K562 (cell line): ENCODE results near the gene KCNT1. TPM values are rescaled to one million over a fixed set of nuclear protein-coding genes. Genes with fewer than 3 reads are reported as not detected.

Experiments used
- ATAC-seq: fragments of 200-7000 bp; cut with Tn5 transposase; 3 replicates; pipeline ENCODE4 v1.9.1; 2020; ENCODE audit warnings: moderate library complexity
- BruUV-seq: library from RNA; stranded (reverse); fragments of 400-500 nt; replicated peaks from 2 replicates; lab custom pipeline; 2021; lab: Mats Ljungman, UMichigan
- CTCF ChIA-PET: fragments of 300-600 bp; formaldehyde crosslinking; extraction: SDS; loops from one replicate; lab custom pipeline; 2021; ENCODE audit warnings: low intra/inter-chr PET ratio; lab: Yijun Ruan, JAX
- POLR2A ChIA-PET: fragments of 300-600, 350-650 bp; sonication (Branson Sonifier 250); formaldehyde crosslinking; extraction: SDS; loops from one replicate; lab custom pipeline; 2021; ENCODE audit warnings: antibody characterized with exemption, inconsistent platforms; lab: Yijun Ruan, JAX
- DNase-seq, 4 experiments: peaks; one replicate each; pipeline versions ENCODE4 v3.0.0 to v3.0.0-alpha.2; 2011 to 2018; ENCODE audit warnings: low spot score in 3 of 4, mixed read lengths in 3 of 4; ENCODE audit errors: extremely low read depth in 1 of 4
- FAIRE-seq: peaks from 2 replicates; lab custom pipeline; 2011; peaks lifted over from hg19 to GRCh38; lab: Jason Lieb, UNC
- H2AFZ ChIP-seq: 2 replicates; pipeline ENCODE4 v1.6.0; 2011; ENCODE audit warnings: low read depth, low read length, control low read depth, inconsistent platforms
- H3K27ac ChIP-seq: fragments of 200-600 bp; 3 replicates; pipeline ENCODE4 v1.8.0; 2011; ENCODE audit warnings: low read depth, mild to moderate bottlenecking, control low read depth, inconsistent platforms, low read length, moderate library complexity, mixed read lengths; ENCODE audit errors: extremely low read depth
- H3K27me3 ChIP-seq, 2 experiments: fragments of 300-600 bp in 1 of 2; 2 replicates in 1 of 2; 3 replicates in 1 of 2; pipeline versions ENCODE4 v1.6.0 to v1.8.0; 2011; ENCODE audit warnings: inconsistent platforms in 2 of 2, low read length in 2 of 2, mild to moderate bottlenecking in 1 of 2, mixed read lengths in 1 of 2, moderate library complexity in 1 of 2; ENCODE audit not compliant: control insufficient read depth in 2 of 2, insufficient read depth in 2 of 2
- H3K36me3 ChIP-seq: fragments of 300-600 bp; 3 replicates; pipeline ENCODE4 v1.8.0; 2011; ENCODE audit warnings: mild to moderate bottlenecking, low read length, inconsistent platforms; ENCODE audit not compliant: control insufficient read depth, insufficient read depth
- H3K4me1 ChIP-seq, 2 experiments: fragments of 200-600 bp in 1 of 2; replicated peaks in 1 of 2; 2 replicates in 1 of 2; 3 replicates in 1 of 2; pipeline versions ENCODE4 v1.5.1 to v1.8.0; 2011; ENCODE audit warnings: inconsistent platforms in 2 of 2, low read length in 2 of 2, mild to moderate bottlenecking in 1 of 2, mixed read lengths in 1 of 2, moderate library complexity in 1 of 2; ENCODE audit not compliant: control insufficient read depth in 2 of 2, insufficient read depth in 2 of 2
- H3K4me2 ChIP-seq: 2 replicates; pipeline ENCODE4 v1.6.1; 2011; ENCODE audit warnings: low read length, control low read depth, inconsistent platforms, mixed read lengths; ENCODE audit not compliant: insufficient read depth
- H3K4me3 ChIP-seq: fragments of 200-600 bp; sonication (generic), shearing (Covaris generic); 2 replicates; pipeline ENCODE4 v1.5.1; 2016; ENCODE audit warnings: control low read depth, inconsistent platforms
- H3K79me2 ChIP-seq: fragments of 200-600 bp; 3 replicates; pipeline ENCODE4 v1.8.0; 2011; ENCODE audit warnings: low read length, inconsistent platforms; ENCODE audit not compliant: control insufficient read depth, insufficient read depth
- H3K9ac ChIP-seq, 2 experiments: 2 replicates each; pipeline versions ENCODE4 v1.6.0 to v1.6.1; 2011; ENCODE audit warnings: low read depth in 2 of 2, low read length in 2 of 2, control low read depth in 1 of 2, inconsistent platforms in 1 of 2, mild to moderate bottlenecking in 1 of 2, mixed read lengths in 1 of 2; ENCODE audit not compliant: insufficient read depth in 1 of 2
- H3K9me1 ChIP-seq: one replicate; pipeline ENCODE4 v1.6.0; 2011; ENCODE audit warnings: inconsistent platforms, mild to moderate bottlenecking, low read length, moderate library complexity; ENCODE audit not compliant: control insufficient read depth, insufficient read depth
- H3K9me3 ChIP-seq: replicated peaks from 2 replicates; pipeline ENCODE4 v1.5.1; 2011; ENCODE audit warnings: low read depth, low read length, inconsistent platforms; ENCODE audit not compliant: control insufficient read depth, insufficient read depth
- H4K20me1 ChIP-seq: replicated peaks from 2 replicates; pipeline ENCODE4 v1.6.1; 2011; ENCODE audit warnings: low read length, inconsistent platforms, mixed read lengths; ENCODE audit not compliant: control insufficient read depth, insufficient read depth
- ZNF263 ChIP-seq: sonication (generic); formaldehyde crosslinking; IDR thresholded peaks from 2 replicates; pipeline ENCODE4 v1.8.0; 2022; ENCODE audit warnings: mild to moderate bottlenecking, missing genetic modification reagents, borderline replicate concordance
- WGBS: fragments of 100-300 bp; shearing (Covaris generic); methylation state at CpG from one replicate; pipeline ENCODE4 v1.1.6; 2016; ENCODE audit warnings: low coverage, mixed read lengths; ENCODE audit not compliant: insufficient coverage; ENCODE audit errors: missing lambda C conversion rate; 5-methylcytosine and 5-hydroxymethylcytosine counted together
- in situ Hi-C: fragments of 300-500 bp; cut with MboI; formaldehyde crosslinking; loops from 4 replicates; pipeline ENCODE4 v1.15.0; 2018; ENCODE audit warnings: inconsistent platforms, mixed read lengths
- intact Hi-C: fragments of 100-400 bp; cut with micrococcal nuclease; formaldehyde crosslinking; loops from 2 replicates; pipeline ENCODE4 v1.14.2; 2022
- polyA plus RNA-seq, 8 experiments: library from polyadenylated mRNA; depleted of rRNA in 4 of 8; stranded (reverse) in 5 of 8; unstranded in 3 of 8; fragments of >200 nt; fragmentation: Nextera tagmentation in 2 of 8; fragmentation: Illumina TruSeq in 1 of 8; extraction: Ambion mirVana in 2 of 8; extraction: Trizol in 1 of 8; gene quantifications; 2 replicates each; pipeline versions ENCODE4 v1.2.1 to v1.2.3, GENCODE V29; 2011 to 2014; ENCODE audit warnings: inconsistent platforms in 1 of 8, missing spikeins in 1 of 8
- total RNA-seq, 7 experiments: library from RNA; depleted of rRNA in 6 of 7; stranded (reverse); fragments of >200 nt in 6 of 7; fragmentation: Illumina TruSeq in 2 of 7; extraction: Trizol in 2 of 7; gene quantifications; 2 replicates each; pipeline versions ENCODE4 v1.2.1 to v1.2.3, GENCODE V29; 2011 to 2021; ENCODE audit warnings: low replicate concordance in 1 of 7
- TF ChIP-seq, protein P1 (sequence below): fragments of 450-650 bp; IDR thresholded peaks from 2 replicates; pipeline ENCODE4 v1.6.1; 2016; ENCODE audit warnings: mild to moderate bottlenecking, moderate library complexity

Gene KCNT1
- total and polyA plus RNA-seq, 9 of the 15 experiments (the other 6 are each of a cell fraction or from before 2014, with no cell fraction given), result 0.05 TPM; not detected in 8

DNA sequence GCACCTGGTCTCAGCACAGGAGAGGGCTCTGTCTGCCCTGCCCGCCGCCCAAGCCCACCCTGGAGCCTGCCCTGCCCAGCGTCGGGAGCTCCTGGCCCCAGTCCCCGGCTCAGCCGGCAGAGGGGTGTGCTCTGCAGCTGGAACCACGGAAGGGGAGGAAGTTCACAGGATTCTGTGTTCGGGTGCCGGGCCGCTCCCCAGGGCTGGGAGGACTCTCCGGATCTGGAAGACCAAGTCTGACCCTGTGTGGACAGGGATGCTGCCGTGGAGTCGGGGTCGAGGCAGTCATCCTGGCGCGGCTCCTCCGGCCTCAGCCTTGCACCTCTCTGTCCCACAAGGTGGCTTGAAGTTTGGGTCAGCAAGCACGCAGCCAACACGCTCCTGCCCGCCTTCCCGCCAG lies 78.6 kb downstream of the KCNT1 start:
- intact Hi-C loops, result no loop called here

More for the DNA sequence above, 78.6 kb downstream of the KCNT1 start:
- peak; percentile 80 for TF ChIP-seq ZNF263 (CRISPR knock-in tag)
- TF ChIP-seq, protein P1, sequence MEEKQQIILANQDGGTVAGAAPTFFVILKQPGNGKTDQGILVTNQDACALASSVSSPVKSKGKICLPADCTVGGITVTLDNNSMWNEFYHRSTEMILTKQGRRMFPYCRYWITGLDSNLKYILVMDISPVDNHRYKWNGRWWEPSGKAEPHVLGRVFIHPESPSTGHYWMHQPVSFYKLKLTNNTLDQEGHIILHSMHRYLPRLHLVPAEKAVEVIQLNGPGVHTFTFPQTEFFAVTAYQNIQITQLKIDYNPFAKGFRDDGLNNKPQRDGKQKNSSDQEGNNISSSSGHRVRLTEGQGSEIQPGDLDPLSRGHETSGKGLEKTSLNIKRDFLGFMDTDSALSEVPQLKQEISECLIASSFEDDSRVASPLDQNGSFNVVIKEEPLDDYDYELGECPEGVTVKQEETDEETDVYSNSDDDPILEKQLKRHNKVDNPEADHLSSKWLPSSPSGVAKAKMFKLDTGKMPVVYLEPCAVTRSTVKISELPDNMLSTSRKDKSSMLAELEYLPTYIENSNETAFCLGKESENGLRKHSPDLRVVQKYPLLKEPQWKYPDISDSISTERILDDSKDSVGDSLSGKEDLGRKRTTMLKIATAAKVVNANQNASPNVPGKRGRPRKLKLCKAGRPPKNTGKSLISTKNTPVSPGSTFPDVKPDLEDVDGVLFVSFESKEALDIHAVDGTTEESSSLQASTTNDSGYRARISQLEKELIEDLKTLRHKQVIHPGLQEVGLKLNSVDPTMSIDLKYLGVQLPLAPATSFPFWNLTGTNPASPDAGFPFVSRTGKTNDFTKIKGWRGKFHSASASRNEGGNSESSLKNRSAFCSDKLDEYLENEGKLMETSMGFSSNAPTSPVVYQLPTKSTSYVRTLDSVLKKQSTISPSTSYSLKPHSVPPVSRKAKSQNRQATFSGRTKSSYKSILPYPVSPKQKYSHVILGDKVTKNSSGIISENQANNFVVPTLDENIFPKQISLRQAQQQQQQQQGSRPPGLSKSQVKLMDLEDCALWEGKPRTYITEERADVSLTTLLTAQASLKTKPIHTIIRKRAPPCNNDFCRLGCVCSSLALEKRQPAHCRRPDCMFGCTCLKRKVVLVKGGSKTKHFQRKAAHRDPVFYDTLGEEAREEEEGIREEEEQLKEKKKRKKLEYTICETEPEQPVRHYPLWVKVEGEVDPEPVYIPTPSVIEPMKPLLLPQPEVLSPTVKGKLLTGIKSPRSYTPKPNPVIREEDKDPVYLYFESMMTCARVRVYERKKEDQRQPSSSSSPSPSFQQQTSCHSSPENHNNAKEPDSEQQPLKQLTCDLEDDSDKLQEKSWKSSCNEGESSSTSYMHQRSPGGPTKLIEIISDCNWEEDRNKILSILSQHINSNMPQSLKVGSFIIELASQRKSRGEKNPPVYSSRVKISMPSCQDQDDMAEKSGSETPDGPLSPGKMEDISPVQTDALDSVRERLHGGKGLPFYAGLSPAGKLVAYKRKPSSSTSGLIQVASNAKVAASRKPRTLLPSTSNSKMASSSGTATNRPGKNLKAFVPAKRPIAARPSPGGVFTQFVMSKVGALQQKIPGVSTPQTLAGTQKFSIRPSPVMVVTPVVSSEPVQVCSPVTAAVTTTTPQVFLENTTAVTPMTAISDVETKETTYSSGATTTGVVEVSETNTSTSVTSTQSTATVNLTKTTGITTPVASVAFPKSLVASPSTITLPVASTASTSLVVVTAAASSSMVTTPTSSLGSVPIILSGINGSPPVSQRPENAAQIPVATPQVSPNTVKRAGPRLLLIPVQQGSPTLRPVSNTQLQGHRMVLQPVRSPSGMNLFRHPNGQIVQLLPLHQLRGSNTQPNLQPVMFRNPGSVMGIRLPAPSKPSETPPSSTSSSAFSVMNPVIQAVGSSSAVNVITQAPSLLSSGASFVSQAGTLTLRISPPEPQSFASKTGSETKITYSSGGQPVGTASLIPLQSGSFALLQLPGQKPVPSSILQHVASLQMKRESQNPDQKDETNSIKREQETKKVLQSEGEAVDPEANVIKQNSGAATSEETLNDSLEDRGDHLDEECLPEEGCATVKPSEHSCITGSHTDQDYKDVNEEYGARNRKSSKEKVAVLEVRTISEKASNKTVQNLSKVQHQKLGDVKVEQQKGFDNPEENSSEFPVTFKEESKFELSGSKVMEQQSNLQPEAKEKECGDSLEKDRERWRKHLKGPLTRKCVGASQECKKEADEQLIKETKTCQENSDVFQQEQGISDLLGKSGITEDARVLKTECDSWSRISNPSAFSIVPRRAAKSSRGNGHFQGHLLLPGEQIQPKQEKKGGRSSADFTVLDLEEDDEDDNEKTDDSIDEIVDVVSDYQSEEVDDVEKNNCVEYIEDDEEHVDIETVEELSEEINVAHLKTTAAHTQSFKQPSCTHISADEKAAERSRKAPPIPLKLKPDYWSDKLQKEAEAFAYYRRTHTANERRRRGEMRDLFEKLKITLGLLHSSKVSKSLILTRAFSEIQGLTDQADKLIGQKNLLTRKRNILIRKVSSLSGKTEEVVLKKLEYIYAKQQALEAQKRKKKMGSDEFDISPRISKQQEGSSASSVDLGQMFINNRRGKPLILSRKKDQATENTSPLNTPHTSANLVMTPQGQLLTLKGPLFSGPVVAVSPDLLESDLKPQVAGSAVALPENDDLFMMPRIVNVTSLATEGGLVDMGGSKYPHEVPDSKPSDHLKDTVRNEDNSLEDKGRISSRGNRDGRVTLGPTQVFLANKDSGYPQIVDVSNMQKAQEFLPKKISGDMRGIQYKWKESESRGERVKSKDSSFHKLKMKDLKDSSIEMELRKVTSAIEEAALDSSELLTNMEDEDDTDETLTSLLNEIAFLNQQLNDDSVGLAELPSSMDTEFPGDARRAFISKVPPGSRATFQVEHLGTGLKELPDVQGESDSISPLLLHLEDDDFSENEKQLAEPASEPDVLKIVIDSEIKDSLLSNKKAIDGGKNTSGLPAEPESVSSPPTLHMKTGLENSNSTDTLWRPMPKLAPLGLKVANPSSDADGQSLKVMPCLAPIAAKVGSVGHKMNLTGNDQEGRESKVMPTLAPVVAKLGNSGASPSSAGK, result no peak
- 2% methylated on average over 17 of the region's 21 CpGs for whole genome bisulfite sequencing
- Histone ChIP-seq H3K4me3 (no peak overlapping the region), H2AFZ (no peak overlapping the region), H3K27me3 (peaks cover 41 to 78% of the 10 kb centered on the region in 2 experiments), H3K4me1 (peaks cover 0 to 37% of the 10 kb centered on the region in 2 experiments; a peak in 2 of 5 replicates), H3K9me1 (no peaks in the 10 kb centered on the region), H3K4me2 (no peak overlapping the region), H3K27ac (no peak overlapping the region), H3K9me3 (no peaks in the 10 kb centered on the region), H3K36me3 (no peaks in the 10 kb centered on the region), H3K79me2 (no peaks in the 10 kb centered on the region), H3K9ac (no peak overlapping the region), H4K20me1 (peaks cover 37% of the 10 kb centered on the region)
- in situ Hi-C loops, result no loop called here
- ChIA-PET CTCF (no interaction called here), POLR2A (interaction anchor here (1.1 kb wide), 1 partner anchor 10 kb away, joined by 3 read pairs; no protein-coding TSS in a partner anchor)
- ATAC-seq, result peak; percentile 59
- no TSS peak for BruUV-seq
- FAIRE-seq, result no peak
- DNase-seq, result no peak
